HG03175 (cell line): Measurements from ENCODE around the gene MAD1L1.

ENCODE experiments used
- ATAC-seq: cut with Tn5 transposase; IDR thresholded peaks from one replicate; pipeline ENCODE4 v1.9.1; 2021; ENCODE audit warnings: mild to moderate bottlenecking, moderate library complexity; ENCODE audit not compliant: unreplicated experiment

Gene MAD1L1

GRCh38 chr7:1814089-1814811 is 418.5 kb downstream of the MAD1L1 start:
- no peak for ATAC-seq

DNA sequence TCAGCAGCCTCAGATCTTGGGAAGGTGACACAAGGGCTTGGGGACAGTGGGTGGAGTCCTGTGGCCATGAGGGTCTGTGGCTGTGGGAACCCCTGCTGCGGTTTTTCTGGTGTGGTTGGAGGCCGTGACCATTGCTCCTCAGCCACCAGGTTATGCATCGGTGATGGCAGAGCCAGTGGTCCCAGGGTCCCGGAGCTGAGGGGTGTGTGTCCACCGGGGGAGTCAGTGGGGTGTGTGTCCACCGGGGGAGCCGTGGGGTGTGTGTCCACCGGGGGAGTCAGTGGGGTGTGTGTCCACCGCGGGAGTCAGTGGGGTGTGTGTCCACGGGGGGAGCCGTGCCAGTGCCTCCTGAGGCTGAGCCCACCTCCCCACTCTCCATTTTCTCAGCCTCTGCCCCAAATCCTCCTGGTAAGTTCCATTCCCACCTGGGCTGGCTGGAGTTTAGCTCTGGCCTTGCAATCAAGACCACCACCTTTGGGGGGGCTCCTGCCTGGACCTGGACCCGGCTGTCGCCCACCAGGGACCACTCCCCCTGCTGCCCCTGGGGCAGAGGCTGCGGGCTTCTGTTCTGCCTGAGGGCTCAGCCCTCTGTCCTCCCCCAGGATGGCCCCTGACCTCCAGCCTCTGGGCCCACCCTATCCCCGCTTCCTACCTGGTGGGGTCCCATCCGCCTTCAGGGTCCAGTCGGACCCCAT is 419.2 kb downstream of the MAD1L1 start:
- no peak for ATAC-seq

GRCh38 chr7:1812509-1813393 is 420.0 kb downstream of the MAD1L1 start:
- no peak for ATAC-seq

DNA sequence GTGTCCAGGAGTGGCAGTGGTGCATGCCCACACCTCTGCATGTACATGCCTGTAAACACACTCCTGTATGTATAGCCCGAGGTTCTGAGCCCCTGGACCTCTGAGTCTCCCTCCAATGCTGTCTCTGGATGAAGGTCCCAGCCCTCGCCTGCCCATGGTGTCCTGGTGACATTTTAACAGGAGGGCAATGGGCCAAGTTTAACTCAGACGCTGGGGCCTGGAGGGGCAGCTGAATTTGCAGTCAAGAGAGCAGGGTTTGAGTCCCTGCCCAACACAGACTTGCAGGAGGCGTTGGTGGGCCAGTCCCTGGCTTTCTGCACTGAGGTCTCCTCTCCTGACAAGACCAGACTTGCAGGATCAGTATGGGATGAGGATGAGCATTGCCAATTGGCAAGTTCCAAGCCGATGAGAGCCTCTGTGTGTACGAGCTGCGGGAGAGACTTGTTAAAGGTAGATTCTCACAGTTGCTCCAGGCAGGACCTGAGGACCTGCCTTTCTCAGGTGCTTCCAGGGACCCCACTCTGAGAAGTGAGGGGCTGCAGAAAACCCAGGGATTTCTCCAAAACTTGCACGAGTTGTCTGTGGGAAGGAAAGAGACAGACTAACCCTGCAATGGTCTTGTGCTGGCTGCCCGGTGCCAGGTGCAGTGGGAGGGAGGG is 420.8 kb downstream of the MAD1L1 start:
- ATAC-seq, result no peak

DNA sequence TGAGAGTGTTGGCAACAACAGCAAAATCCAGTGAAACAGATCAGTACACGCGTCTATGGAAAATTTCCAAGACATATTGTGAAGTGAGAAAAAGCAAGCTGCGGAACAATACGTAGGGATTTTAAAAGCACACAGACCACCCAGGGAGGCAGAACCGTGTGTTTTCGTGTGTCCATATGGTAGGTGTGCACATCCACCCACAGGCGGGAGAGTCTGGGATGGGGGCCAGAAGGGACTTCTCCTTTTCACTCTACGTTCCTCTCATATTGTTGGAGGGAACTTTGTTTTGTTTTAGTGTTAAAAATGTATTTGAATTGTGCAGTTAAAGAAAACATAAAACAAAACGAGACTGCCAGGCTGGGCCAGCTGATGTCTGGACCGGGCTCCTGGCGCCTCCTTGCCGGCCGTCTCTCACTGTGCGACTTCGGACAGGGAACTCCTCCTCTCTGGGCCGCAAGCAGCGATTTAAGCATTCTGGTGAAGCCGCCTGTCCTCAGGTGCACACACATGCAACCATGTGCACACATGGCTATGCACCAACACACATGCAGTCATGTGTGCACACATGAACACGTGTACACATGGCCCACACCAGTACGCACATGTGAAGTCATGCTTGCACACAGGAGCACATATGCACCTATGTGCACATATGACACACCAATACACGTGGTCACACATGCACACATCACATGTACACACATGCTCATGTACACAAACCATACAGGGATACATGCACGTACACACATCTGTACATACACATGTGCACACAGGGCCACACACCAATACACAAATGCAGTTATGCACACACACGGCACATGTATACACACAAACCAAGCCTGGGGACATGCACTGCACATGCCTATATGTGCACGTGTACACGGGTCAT is 421.5 kb downstream of the MAD1L1 start:
- no peak for ATAC-seq

- no peak for ATAC-seq
These were observed 422.2 kb downstream of the MAD1L1 start for GRCh38 chr7:1810521-1810920.

- ATAC-seq, result no peak
These were observed 423.0 kb downstream of the MAD1L1 start for GRCh38 chr7:1809601-1810258.

DNA sequence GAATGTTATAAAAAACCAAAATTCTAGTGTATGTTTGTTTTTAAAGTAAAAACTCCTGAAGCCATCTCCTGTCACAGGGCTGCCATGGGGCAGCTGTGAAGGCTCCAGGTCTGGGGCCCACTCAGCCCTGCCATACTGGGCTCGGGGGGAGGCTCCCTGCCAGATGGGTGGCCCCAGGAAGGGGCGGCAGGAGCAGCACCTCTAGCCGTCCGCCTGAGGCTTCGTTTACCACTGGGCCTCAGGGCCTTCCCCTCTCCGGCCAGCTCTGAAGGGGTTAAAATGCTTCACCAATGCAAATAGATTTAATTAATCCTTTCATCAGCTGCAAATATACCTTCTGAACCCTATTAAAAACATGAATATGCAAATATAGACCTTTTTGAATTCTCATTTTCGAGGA is 423.7 kb downstream of the MAD1L1 start:
- no peak for ATAC-seq

- no peak for ATAC-seq
These were observed 424.7 kb downstream of the MAD1L1 start for GRCh38 chr7:1807821-1808600.

DNA sequence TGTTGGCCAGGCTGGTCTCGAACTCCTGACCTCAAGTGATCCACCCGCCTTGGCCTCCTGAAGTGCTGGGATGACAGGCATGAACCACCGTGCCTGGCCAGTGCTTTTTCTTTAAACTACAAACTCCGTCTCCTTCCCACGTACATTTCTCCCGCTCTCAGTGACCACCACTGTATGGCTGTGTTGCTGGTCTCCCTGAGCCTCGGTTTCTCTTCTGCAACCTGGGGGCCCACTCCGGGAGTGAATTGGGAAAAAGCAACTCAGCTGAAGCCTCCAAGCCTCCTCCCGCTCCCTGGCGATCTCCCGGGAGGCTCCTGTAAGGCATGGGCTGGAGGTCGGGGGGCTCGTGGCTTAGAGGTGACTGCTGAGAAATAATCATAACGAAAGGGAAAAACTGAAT is 426.4 kb downstream of the MAD1L1 start:
- no peak for ATAC-seq

DNA sequence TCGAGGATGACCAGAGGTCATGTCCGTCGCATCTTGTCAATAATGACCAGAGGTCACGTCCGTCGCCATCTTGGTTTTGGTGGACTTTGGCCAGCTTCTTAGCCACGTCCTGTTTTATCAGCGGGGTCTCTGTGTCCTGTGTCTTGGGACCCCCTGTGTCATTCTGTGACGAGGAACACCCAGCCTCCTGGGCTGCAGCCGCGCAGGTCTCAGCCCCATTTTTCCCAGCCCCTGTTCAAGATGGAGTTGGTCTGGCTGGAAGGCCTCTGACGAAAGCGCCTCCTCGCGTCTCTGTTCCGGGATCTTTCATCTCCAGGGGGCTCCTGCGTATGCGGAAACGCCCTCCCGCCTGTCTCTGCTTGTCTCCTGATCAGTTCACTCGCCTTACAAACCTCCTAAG is 428.4 kb downstream of the MAD1L1 start:
- ATAC-seq, result no peak

- ATAC-seq, result no peak
These were observed 429.8 kb downstream of the MAD1L1 start for GRCh38 chr7:1802899-1803298.

- no peak for ATAC-seq
These were observed 431.8 kb downstream of the MAD1L1 start for GRCh38 chr7:1800902-1801301.

DNA sequence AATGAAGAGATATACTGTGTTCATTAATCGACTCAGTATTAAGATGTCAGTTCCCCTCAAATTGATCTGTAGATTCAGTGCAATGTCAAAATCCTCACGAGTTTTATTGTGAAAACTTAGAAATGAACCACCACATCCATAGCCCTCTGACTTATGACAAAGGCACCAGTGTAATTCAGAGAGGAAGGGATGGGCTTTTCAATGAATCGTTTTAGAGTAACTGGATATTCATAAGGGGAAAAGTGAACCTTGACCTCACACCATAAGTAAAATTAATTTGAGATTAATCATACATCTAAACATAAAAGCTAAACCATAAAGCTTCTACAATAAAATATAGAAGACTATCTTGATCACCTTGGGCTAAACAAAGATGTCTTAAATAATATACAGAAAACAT is 434.6 kb downstream of the MAD1L1 start:
- no peak for ATAC-seq

GRCh38 chr7:1794888-1795542 is 437.7 kb downstream of the MAD1L1 start:
- ATAC-seq, result no peak

- ATAC-seq, result no peak
These were observed 445.0 kb downstream of the MAD1L1 start for GRCh38 chr7:1787681-1788235.

GRCh38 chr7:1787241-1787640 is 445.5 kb downstream of the MAD1L1 start:
- no peak for ATAC-seq

GRCh38 chr7:1785839-1786238 is 446.9 kb downstream of the MAD1L1 start:
- ATAC-seq, result no peak
